Suppressor macrophage treated with lipopolysaccharide for 4 hours (primary cell): ENCODE data around the gene CSF1.

ENCODE experiments used
- DNase-seq: peaks from one replicate; pipeline ENCODE4 v3.0.0-alpha.2; 2020

Gene CSF1

DNA sequence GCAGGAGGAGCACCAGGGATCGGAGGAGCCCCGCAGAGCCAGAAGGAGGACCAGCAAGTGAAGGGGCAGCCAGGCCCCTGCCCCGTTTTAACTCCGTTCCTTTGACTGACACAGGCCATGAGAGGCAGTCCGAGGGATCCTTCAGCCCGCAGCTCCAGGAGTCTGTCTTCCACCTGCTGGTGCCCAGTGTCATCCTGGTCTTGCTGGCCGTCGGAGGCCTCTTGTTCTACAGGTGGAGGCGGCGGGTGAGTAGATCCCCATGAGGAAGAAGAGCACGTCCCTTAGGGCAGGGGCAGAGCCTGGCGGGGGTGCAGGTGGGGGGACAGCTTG is 13.3 kb downstream of the CSF1 start:
- DNase-seq: no peak

DNA sequence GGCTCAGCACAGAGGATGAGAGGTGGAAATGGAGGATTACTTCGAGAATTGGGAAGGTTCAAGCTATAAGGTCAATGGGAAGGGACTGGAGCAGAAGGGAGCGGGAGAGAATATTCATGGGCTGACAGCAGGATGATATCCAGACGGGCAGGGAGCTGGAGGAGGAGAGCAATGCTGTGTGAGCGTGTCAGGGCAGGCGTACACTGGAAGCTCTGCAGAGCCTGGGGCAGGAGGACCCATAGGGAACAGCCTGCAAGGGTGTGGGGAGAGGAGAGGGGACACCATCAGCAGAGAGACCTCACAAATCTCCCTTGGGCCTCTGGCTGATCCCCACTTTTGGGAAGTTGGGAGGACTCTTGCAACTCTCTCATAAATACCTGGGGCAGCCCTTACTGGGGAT is 13.7 kb downstream of the CSF1 start:
- DNase-seq: no peak

DNA sequence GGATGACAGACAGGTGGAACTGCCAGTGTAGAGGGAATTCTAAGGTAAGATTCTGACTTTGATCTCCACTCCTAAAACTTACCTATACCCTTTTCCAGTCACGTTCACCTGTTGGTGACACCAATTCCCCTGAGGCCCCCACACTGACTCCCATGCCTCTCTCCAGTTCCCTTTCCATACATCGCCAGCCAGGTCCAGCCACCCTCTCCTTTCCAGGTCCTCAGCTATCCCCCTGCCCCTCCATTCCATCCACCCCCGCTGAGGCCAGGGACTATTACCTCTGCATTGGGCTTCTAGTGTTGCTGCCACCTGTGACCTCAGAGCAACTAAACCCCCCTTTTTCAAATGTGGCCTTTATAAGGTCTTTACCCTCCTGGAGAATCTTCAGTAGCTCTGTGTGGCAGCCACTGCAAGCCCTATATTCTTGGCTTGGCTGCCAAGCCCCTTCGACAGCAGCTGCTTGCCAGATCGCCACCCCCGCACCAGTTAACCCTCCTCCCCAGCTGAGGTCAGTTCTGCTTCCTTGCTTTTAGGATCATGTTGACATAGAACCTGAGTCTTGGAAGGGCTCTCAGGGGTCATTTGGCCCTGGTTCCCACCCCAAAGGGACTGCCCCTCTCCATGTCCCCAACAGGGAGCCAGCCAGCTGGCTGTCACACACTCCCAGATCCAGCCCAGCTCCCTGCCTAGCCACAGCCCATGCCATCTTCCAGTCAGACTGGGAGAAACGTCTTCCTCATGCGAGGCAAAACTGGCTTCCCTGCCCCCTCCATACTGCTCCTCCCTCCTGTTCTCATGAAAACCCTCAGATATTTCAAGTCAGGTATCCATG is 14.7 kb downstream of the CSF1 start:
- DNase-seq: no peak

DNA sequence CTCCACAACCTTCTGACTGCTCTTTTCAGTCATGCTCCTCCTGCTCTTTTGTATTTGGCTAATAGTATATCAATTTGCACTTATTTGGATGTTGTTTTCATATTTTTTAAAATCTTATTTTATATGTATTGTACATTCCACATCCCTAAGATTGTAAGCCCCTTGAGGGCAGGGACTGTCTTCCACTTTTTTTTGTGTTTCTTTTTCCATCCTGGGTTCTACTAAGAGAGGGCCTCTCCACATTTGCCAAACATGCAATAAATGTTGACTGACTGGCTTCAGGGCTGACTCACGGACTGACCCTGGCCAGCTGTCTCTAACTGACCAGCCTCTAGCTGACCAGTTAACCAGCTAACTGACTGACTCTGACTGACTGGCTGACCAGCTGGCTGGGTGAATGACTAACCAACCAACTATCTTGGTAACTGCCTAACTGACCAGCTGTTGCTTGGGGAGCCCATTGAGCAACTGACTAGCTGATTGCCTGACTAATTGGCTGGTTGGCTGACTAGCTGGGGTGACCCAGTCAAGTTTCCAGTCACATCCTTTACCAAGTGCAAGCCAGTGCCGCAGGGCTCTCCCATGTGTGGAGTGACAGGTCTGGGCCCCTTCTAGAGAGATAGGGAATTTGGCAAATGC is 16.1 kb downstream of the CSF1 start:
- DNase-seq: no peak

DNA sequence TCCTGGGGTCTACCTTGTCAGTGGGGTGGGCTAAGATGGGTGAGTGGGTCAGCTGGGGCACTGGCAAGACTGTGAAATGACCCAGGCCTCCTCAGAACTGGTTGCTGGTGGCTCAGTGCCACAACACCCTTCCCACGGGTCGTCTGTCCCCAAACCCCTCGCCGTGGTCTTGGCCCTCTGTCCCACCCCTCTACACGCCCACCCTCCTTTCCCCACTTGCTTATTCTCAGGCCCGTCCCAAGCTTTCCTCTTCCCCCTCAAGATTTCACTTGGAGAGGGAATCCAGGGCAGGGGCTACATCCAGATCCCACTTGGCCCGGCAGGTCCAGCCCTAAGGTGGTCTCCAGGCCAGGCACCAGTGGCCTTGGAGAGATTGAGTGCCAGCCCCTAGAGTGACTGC is 16.7 kb downstream of the CSF1 start:
- no peak for DNase-seq

DNA sequence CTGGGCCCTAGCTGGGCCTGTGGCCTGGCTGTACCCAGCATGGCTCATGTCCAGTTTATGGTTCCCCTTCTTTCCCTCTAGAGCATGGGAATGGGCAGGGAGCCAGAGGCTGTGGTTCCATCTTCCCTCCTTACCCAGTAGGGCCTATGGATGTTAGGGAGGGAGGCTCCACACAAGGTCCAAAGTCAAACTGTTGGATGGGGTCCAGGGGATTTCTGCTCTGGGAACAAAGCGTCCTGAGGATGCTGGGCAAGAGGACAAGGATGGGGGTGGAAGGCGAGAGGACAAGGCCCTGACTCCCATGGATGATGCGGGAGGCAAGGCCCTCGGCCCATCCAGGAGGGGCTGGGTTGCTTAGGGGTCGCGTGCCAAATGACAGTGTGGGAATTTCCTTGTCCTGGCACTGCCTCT is 17.3 kb downstream of the CSF1 start:
- peak; percentile 41 for DNase-seq

DNA sequence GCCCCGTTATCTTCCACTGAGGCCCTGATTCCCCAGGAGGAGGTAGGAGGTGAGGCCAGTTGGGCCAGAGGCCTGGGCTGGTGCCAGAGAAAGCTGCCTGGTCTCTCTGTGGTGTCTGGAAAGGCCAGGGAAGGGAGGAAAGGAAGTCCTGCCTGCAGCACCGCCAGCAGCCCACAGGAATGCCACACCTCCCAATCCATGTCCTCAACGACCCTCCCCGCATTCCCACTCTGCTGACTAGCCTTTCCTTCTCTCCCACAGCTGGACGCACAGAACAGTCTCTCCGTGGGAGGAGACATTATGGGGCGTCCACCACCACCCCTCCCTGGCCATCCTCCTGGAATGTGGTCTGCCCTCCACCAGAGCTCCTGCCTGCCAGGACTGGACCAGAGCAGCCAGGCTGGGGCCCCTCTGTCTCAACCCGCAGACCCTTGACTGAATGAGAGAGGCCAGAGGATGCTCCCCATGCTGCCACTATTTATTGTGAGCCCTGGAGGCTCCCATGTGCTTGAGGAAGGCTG is 18.0 kb downstream of the CSF1 start:
- DNase-seq: no peak

DNA sequence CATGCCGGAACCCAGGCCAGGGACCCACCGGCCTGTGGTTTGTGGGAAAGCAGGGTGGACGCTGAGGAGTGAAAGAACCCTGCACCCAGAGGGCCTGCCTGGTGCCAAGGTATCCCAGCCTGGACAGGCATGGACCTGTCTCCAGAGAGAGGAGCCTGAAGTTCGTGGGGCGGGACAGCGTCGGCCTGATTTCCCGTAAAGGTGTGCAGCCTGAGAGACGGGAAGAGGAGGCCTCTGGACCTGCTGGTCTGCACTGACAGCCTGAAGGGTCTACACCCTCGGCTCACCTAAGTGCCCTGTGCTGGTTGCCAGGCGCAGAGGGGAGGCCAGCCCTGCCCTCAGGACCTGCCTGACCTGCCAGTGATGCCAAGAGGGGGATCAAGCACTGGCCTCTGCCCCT is 18.5 kb downstream of the CSF1 start:
- no peak for DNase-seq

DNA sequence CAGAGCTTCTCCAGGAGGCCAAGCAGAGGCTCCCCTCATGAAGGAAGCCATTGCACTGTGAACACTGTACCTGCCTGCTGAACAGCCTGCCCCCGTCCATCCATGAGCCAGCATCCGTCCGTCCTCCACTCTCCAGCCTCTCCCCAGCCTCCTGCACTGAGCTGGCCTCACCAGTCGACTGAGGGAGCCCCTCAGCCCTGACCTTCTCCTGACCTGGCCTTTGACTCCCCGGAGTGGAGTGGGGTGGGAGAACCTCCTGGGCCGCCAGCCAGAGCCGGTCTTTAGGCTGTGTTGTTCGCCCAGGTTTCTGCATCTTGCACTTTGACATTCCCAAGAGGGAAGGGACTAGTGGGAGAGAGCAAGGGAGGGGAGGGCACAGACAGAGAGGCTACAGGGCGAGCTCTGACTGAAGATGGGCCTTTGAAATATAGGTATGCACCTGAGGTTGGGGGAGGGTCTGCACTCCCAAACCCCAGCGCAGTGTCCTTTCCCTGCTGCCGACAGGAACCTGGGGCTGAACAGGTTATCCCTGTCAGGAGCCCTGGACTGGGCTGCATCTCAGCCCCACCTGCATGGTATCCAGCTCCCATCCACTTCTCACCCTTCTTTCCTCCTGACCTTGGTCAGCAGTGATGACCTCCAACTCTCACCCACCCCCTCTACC is 19.1 kb downstream of the CSF1 start:
- DNase-seq: no peak

DNA sequence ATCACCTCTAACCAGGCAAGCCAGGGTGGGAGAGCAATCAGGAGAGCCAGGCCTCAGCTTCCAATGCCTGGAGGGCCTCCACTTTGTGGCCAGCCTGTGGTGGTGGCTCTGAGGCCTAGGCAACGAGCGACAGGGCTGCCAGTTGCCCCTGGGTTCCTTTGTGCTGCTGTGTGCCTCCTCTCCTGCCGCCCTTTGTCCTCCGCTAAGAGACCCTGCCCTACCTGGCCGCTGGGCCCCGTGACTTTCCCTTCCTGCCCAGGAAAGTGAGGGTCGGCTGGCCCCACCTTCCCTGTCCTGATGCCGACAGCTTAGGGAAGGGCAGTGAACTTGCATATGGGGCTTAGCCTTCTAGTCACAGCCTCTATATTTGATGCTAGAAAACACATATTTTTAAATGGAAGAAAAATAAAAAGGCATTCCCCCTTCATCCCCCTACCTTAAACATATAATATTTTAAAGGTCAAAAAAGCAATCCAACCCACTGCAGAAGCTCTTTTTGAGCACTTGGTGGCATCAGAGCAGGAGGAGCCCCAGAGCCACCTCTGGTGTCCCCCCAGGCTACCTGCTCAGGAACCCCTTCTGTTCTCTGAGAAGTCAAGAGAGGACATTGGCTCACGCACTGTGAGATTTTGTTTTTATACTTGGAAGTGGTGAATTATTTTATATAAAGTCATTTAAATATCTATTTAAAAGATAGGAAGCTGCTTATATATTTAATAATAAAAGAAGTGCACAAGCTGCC is 19.8 kb downstream of the CSF1 start:
- no peak for DNase-seq

DNA sequence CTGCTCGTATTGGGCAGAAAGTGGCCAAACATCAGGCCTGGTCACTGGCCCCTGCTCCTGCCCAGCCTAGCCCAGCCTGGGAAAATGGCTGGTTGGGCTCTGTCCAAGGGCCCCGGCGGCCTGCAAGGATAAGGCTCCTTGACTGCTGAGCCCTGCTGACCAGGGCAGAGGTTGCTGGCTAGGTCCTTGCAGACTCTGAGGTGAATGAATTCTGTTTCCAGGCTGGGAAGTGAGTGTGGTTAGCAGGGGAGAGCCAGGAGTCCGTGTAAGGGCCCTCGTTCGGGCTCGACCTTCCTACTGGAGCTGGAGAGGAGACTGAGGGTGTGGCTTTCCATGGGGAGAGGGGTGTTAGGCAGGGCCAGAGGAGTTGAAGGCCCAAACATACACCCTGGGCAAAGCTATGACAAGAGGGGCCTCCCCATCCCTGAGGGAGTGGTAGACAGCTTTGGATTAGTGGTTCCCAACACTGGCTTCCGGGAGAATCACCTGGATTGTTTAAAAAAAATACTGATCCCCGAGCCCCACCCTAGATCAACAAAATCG is 20.6 kb downstream of the CSF1 start:
- peak; percentile 51 for DNase-seq

DNA sequence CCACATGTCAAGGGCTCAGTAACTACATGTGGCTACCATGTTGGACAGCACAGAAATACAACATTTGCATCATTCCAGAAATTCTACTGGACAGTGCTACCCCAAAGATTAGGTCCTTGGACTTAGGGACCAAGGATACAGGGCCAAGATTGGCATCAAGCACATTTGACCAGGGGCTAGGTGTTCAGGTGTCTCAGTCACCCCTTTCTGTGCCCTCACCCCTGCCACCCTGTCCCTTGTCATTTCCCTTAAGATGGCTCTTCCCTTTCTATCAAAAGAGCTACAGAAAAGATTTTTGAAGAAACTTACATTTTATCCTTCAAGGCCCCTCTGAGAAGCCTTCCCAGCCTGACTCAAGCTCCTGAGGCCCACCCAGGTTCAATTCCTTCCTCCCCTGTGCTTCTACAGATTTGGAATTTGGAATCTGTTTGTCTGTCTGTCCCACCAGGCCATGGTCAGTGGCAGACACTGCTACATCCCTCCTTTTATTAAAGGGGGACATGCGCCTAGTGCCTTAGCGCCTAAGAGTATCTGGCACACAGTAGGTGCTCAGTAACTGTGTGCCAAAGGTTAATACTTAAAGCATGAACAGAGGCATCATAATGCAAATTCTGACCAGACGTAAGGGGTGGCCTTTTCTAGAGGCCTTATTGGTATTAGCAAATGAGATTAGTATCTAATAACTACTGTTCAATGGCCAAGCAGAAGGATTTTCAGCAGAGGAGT is 21.4 kb downstream of the CSF1 start:
- no peak for DNase-seq

DNA sequence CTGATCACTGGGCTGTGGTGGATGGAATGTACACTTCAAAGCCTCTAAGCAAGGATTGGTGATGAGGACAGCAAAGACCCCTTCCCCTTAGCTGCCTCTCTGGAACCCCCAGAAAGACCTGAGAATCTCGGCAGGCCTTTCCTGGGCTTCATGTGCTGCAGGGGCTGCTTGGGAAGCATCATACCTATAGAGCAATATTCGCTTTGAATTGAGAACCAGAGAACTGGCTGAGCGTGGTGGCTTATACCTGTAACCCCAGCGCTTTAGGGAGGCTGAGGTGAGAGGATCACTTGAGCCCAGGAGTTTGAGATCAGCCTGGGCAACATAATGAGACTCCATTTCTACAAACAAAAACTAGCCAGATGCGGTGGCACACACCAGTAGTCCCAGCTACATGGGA is 22.0 kb downstream of the CSF1 start:
- no peak for DNase-seq

DNA sequence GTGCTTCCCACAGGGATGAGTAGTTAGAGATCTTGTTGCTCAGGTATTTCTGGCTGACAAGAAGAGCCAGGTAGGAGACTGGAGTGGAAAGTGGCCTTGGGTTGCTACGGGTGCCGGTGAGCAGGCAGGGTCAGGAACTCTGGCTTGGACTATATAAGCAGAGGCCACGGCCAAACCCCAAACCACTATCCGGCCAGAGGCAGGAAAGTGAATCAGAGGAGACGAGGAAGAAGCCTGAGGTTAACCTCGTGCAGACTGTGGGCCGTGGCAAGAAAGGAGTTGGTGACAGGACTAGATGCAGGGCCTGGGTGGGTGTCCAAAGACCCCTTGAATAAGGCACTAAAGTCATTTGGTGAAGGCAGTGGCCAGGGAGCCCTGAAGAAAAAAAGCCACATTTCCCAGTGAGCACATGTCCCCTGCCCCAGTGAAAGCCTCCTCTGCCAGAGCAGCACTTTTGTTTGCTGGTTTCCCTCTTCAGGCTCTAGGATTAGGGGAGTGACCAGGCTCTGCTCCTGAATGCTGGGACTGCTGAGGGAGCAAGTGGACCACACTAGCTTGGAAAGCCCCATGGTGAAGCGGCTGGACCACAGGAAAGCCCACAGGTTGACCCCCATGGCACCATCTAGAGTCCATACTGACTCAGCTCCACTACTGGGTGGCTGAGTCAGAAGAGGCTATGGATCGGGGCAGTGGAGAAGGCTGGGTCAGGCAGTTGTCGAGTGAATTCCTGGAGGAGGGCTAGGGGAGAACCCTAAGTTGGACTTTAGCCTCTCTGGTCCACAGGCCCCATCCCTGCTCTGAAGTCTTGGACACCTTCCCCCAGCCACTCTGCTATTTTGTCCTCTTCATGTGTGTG is 23.4 kb downstream of the CSF1 start:
- peak; percentile 58 for DNase-seq

DNA sequence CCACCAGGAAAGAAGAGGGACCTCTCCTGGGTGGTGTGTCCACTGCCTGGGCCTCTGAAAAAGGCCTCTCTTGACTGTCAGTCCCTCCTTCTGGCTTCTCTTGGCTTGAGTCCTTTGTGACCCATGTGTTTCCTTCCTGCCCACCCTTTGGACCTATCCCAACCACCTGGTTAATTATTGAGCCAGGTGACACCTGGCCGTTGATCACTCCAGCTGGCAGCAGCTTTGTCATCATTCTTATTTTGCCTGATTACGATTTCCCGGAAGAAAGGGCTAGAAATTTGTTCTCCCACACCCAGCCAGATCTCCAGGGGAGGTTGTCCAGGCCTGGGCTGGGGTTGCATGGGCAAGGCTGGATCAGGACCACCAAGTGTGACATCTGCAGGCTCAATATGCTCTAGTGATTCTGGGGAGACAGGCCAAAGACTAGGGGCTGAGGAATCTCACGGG is 24.8 kb downstream of the CSF1 start:
- no peak for DNase-seq

DNA sequence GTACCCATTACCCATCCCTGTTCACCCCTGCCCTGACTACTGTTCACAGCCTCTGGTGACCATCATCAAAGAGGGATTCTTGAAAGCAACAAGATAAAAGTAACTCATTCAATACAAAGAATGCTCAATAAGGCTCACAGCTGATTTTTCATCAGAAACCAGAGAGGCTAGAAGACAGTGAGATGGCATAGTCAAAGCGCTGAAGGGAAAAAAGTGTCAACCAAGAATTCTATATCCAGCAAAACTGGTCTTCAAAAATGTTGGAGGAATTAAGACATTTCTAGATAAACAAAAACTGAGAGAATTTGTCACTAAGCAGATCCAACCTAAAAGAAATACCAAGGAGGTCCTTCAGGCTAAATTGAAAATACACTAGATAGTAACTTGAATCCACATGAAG is 27.1 kb downstream of the CSF1 start:
- no peak for DNase-seq

DNA sequence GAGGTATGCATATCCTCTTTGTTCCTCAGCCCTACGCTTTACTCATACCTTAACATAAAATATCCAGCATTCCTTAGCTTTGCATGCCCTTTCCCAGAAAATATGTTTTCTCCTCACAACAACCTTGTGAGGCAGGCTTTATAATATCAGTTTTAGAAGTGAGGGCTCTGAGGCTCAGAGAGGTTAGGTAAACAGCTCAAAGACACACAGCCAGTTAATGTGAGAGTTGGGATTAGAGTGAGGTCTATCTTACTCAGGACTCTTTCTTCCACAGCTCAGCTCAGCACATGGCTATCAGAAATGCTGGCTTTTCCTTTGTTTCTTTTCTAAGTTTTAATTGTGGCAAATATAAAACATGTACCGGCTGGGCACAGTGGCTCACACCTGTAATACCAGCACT is 27.9 kb downstream of the CSF1 start:
- no peak for DNase-seq

DNA sequence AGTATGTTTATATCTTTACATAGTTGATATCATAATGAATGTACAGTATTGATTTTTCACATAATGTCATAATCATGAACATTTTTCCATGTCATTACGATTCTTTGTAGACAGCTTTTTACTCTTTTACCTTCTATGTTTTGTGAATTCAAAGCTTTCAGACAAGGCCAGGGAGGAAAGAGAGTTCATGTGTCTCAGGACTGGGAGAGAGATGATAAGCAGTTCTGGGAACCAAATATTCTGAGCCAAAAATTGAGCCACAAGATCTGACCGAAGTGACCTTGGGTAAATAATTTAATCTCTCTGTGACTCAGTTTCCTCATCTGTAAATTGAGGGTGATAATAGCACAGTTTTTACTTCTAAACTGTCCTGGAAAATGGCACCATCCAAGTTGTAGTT is 31.8 kb downstream of the CSF1 start:
- no peak for DNase-seq

DNA sequence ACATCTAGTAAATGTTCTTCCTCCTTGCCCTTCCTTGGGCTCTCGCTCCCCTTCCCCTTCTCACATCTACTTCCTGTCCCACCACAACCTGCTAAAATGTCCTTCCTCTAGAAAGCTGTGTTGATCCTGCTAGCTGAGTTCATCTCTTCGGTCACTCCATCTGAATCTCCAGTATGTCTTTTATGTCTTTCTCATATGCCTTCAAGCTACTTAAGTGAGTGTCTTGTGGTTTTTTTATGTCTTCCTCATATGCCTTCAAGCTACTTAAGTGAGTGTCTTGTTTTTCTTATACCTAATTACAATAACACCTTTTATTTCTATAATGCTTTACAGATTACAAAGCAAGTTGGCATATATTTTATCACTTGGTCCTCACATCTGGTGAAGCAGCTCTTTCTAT is 33.9 kb downstream of the CSF1 start:
- no peak for DNase-seq

DNA sequence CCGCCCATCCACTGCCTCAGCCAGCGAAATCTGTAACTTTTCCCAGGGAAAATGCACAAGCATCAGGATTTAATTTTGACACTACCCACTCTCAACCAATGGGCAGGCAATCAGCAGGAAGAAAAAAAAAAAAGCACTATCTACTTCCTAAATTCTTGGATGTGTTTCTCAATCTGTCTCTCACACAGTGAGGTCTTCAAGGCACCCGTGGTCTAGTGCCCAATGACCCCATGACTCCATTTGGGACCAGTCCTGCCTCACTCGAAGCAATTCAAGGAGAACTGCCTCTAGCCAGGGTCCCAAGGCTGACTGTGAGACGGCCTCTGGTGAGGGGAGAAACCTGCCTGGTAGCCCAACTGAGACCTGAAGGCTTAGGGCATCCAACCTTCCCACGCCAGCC is 35.9 kb downstream of the CSF1 start:
- peak; percentile 35 for DNase-seq

DNA sequence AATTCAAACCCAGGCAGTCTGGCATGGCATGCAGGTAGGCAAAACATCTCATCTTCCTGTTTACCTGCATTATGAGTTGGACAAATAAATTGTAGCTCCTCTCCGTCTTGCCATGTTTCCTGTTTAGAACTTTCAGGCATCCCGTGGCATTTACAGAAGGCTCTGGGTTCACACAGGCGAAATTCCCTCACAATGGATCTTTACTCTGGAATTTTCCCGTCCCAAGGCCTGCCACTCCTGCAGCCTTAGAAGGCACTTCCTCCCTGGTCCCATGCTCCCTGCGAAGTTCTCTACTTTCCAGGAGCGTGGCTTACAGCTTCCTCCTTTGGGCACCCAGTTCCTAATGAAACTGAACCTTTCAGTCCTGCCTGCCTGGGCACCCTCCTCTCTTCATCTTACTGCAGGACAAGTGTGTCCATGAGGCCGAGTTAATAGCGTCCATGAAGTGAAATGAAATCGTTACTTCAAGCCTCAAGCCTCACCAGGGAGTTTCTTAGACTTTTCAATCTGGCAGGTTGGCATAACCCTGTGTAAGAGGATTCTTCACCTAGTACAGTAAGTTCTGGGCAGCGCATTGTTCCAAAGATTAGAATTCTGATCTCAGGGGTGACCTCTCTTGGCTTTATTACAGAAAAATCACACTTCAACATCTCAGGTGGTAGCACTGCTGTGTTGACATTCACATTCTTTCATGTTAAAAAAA is 37.1 kb downstream of the CSF1 start:
- peak; percentile 37 for DNase-seq
